Fibroblast of mammary gland (primary cell): ENCODE results near the gene NR6A1.

Experiments used
- DNase-seq: peaks from one replicate; pipeline ENCODE4 v3.0.0-alpha.2; 2010; ENCODE audit warnings: low read depth
- H3K4me3 ChIP-seq: 2 replicates; pipeline ENCODE4 v1.5.1; 2011; ENCODE audit warnings: low read depth, mild to moderate bottlenecking, low read length, moderate library complexity; ENCODE audit not compliant: control insufficient read depth
- CTCF ChIP-seq: conservative IDR thresholded peaks from 2 replicates; pipeline ENCODE4 v1.5.1; 2011; ENCODE audit warnings: low read depth, low read length, inconsistent platforms; ENCODE audit not compliant: control insufficient read depth, insufficient read depth

NR6A1 gene

GRCh38 chr9:124706685-124707084 lies 64.4 kb downstream of the NR6A1 start:
- H3K4me3 ChIP-seq: no peak overlapping the region
- TF ChIP-seq CTCF: no peak
- no peak for DNase-seq

GRCh38 chr9:124699575-124699974 lies 71.5 kb downstream of the NR6A1 start:
- no peak for TF ChIP-seq CTCF
- no peak overlapping the region for H3K4me3 ChIP-seq
- DNase-seq: no peak

- no peak for TF ChIP-seq CTCF
- peak; percentile 59 for DNase-seq
- H3K4me3 ChIP-seq: peak overlapping the region; percentile 19
Observed at GRCh38 chr9:124698265-124698664, 72.8 kb downstream of the NR6A1 start.

GRCh38 chr9:124697326-124698200 lies 73.5 kb downstream of the NR6A1 start:
- TF ChIP-seq CTCF: no peak
- H3K4me3 ChIP-seq: no peak overlapping the region
- peak; percentile 57 for DNase-seq

GRCh38 chr9:124696101-124696500 lies 75.0 kb downstream of the NR6A1 start:
- peak; percentile 30 for DNase-seq
- no peak overlapping the region for H3K4me3 ChIP-seq
- no peak for TF ChIP-seq CTCF

- no peak overlapping the region for H3K4me3 ChIP-seq
- TF ChIP-seq CTCF: no peak
- DNase-seq: no peak
Observed at GRCh38 chr9:124695280-124695890, 75.7 kb downstream of the NR6A1 start.
